ENCODE measurements around the gene SCML1.
"Not testable (repeated sequence)": the region's sequence is repeated elsewhere in the genome, so short reads cannot be mapped to it uniquely, and the experiment has no call there.

Gene SCML1

DNA sequence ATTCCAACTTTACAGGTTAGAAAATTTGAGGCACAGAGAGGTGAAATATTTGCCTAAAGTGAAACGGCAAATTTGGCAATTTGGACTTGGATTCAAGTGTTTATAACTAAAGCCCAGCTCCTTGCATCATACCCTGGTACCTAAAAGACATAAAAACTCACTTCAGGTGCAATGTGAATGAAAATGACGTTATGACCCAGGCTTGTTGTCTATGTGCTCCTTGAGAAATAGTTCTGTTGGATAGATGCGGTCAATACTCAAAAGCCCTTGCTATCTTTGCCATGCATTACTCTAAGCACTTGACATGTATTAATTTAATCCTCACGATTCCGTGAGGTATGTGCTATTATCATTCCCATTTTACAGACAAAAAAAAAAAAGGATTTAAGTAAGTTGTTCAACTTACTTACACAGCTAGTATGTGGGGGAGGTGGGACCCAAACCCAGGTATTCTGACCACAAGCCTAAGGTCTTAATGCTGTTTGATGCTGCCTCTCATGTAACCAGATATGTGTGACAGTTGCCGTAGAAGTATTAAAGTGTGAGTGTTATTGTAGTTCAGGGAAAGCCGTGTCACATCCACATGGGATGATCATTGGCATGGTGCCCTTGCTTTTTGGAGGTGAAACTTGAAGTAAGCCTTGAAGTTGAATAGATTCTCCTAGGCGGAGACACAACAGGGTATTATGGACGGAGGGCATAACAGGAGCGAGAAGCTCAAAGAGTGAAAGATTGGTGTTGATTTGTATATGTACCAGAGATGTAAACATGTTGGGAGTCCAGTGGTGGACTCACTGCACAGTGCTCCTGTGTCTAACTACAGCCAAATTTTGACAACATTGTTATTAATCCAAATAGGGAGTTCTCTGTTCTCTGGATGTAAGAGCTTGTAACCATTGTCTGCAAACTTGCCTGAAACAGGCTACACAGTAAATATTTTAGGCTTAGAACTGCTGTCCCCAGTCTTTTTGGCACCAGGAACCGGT, 3.1 kb downstream of the SCML1 start:
- DNase-seq = no peak

DNA sequence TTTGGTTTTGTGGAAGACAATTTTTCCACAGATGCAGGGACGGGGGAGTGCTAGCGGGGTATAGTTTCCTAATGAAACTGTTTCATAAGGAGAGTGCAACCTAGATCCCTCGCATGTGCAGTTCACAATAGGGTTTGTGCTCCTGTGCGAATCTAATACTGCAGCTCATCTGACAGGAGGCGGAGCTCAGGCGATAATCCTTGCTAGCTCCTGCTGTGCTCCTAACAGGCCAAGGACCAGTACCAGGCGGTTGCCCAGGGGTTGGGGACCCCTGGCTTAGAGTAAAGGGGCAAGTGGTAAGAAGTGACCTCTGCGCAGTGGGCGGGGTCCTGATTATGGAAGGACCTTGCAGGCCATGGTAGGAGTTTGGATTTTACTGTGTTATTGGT, 3.8 kb downstream of the SCML1 start:
- no peak for DNase-seq

DNA sequence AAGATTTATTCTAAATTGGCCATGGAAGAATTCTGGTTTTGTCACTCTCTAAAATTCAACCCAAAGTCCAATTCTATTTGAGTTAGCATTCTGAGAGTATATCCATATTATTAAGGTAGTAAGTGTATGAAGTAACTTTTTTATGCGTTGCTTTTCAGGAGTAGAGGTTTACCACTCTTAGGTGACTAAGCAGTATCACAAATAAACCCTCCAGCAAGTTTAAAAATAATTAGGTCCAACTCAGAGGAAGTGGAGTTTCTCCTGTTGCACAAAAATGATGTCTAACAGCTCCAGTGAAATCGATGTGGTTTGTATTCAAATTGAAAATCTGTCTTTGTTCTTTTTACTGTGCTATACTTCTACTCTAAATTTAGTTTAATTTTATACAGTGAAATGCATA, 6.6 kb downstream of the SCML1 start:
- no peak for DNase-seq

DNA sequence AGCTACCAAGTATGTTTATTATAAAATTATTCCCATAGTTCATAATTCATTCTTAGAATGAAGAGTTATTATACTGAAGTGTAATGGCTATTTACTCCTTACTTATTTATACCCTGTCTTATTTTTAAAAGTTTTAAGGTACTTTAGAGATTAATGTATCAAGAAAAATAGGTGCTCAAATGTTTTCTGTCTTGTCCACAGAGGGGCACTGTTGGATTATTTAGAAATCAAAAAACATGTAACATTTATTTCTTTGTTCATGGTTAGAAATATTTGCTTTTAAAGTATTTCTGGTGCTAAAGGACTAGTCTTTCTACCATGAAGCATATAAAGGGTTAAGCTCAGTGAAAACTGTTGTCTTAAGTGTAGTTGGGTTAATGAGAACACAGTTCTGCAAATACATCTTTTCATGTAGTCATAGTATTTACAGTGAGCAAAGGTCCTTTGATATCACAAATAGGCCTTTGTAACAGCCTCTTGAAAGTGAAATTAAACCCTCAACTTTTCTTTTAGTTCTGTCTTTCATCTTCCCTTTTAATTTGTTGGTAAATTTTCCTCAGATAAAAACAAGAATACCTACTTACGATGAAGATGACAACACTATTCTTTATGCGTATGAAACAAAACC, 7.7 kb downstream of the SCML1 start:
- peak; percentile 0 for DNase-seq

DNA sequence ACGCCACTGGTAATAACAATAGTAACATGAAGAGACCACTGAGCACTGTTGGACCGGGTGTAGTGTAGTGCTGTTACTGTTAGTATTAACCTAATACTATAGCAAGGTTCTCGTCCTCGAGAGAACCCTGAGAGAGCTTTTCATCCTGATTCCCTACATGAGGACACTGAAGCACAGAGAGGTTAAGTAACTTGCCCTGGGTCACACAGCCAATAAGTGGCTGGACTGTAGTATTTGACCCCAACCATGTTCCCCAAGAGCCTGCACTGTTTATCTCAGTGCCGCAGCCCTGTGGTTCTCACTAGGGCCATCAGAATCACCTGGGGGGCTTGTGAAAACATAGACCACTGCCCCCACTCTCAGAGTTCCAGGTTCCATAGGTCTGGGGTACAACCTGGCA, 10.4 kb downstream of the SCML1 start:
- DNase-seq = no peak

DNA sequence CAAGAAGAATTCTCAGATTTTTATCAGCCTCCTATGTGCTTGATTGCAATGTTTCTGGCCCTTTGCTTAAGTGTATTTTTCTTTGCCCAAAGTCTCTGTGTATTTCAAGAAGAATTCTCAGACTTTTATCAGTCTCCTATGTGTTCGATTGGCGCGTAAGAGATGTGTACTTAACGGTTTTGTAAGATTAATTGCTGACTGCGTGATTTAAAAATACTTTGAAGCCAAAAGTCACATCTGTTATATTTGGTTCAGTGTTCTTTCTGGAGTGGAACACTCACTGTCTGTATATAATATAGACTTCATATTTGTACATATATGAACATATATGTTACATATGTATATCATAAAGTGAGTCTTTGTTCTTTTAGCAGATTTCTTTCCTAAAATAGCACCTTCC, 11.4 kb downstream of the SCML1 start:
- DNase-seq = no peak

DNA sequence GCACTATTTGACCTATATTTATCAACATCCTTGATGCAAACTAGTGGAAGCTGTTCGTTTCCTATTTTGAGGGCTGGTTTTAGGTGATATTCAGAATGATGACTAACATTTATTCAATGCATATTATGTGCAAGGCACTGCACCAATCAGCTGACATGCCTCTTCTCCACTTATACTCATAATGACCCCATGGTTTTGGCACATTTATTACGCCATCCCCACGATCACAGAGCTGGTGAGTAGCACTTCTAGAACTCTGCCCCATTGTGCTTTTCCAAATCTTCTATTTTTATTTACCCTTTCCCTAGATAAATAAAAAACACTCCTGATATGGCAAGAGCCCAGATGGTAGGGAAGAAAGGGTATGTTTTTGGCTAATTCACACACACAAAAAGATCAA, 13.1 kb downstream of the SCML1 start:
- DNase-seq = no peak

DNA sequence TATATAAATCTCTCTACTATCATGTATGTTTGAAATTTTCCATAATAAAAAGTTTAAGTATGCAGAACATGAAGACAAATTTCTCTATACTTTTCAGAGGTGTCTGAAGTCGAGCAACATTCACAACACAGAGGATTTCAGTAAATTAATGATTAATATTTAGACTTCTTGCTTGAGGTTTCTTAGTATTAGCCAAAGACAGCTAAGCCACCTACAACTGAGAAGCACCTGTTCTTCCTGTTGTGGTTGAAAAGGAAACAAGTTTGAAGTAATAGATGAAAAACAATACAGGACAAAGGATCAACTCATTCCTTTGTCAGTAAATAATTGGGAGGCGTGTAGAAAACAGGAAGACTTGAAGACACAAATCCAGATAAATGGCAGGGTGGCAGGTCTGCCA, 21.1 kb downstream of the SCML1 start:
- DNase-seq = no peak

DNA sequence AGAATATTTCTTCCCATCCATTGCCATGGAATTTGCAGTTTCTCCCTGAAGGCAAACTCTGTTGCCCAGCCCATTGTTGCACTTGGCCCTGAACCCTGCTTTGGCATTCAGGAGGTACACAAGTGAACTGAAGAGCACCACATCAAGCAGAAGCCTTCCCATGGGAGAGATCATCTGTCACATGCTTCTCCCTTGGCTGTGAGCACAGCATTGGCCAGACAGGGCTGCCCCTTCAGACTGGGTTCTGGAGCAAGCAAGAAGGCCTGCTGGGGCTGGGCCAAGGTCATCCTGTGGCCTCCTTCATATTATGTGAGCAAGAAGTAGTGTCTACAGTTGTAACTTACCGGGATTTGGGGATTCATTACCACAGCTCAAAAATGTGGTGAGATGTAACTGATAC, 22.7 kb downstream of the SCML1 start:
- DNase-seq = no peak

DNA sequence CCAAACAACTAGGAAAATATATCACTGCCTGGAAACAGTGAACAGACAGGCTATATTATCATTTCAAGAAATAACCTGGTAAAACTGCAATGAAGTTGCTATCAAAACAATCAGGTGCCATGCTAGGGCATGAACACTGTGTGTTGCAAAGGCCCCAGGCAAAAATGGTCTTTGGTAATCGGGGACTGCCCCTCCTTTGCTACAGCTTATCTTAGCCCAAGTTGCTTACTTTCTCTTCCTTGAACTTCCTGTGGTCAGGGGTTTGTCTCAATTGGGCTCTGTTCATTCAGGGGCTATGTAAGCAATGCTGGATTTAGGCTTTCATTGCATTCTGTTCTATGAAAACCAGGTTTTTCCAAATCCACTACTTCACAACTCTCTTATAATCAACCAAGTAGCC, 30.4 kb downstream of the SCML1 start:
- DNase-seq = no peak

DNA sequence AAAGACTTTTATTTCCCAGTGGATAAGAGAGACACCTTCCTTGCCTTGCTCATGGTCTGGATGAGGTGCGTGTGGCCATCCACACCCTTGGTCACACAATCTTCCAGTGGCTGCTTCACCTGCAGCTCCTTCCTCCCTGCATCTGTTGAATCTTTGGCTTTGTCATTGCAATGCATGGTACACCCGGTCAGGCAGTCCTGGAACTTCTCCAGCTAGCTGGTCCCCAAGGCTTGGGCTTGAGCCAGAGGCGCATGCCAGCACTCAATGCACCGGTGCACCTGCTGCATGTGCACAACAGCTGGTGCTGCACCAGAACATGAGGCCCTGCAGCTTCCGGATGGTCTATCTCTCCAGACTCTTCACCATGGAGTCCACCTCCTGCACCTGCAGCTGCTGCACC, 31.7 kb downstream of the SCML1 start:
- DNase-seq = no peak

DNA sequence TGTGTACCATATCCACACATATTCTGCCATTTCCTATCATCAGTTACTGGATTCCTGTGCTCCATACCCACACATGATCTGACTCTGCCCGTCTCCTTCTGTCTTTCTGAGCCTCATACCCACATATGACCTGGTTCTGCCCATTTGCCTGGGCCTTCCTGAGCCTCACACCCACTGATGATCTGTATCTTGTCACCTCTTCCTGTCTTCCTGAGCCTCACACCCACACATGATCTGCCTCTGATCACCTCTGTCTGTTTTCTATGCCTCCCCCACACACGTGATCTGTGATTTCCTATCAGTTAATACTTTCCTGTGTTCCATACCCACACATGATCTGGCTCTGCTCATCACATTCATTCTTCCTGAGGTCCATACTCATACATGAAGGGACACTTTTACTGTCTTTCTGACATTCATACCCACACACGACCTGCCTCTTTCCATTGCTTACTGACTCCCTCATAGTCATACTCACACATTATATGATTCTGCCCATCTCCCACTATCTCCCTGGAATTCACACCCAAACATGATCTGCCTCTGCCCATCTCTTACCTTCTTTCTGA, 32.5 kb downstream of the SCML1 start:
- no peak for DNase-seq

DNA sequence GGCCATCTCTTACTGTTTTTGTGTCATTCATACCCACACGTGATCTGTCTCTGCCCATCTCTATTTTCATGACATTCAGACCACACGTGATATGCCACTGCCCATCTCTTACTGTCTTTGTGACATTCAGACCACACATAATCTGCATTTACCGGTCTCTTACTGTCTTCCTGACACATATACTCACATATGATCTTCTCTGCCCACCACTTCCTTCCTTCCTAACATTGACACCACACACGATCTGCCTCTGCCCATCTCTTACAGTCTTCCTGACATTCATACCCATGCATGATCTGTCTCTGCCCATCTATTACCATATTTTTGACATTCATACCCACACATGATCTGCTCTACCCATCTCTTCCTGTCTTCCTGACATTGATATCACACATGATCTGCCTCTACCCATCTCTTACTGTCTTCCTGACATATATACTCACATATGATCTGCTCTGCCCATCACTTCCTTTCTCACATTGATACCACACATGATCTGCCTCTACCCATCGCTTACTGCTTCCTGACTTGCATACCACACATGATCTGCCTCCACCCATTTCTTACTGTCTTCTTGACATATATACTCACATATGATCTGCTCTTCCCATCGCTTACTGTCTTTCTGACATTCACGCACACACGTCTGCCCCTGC, 36.1 kb downstream of the SCML1 start:
- DNase-seq = no peak

DNA sequence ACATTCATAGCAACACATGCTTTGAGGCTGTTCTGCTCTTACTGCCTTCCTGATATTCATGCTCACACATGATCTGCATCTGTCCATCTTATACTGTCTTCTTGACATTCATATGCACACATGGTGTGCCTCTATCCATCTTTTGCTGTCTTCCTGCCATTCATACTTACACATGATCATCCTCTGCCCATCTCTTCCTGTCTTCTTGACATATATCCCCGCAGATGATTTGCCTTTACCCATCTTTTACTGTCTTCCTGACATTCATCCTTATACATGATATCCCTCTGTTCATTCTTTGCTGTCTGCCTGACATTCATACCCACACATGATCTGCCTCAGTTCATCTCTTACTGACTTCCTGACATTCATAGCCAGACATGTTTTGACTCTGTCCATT, 36.8 kb downstream of the SCML1 start:
- no peak for DNase-seq

DNA sequence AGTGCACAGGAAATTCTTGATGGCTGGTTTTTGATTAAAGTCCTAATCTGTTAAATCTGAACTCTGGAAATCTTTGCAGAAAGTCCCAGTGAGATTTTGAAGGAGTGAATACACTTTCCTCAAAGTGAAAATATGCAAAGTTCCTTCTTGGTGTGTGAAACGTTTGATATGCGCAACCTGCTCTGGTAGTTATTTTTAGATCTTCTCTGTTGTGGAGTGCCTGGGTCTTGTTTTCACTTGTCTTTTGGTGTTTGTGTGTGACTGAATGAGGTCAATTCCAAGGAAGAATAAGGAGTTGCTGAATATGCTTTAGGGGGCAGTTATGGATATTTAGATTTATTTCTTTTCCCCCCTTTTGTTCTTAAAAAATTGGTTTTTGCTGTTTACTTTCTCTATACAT, 41.7 kb downstream of the SCML1 start:
- DNase-seq = no peak

DNA sequence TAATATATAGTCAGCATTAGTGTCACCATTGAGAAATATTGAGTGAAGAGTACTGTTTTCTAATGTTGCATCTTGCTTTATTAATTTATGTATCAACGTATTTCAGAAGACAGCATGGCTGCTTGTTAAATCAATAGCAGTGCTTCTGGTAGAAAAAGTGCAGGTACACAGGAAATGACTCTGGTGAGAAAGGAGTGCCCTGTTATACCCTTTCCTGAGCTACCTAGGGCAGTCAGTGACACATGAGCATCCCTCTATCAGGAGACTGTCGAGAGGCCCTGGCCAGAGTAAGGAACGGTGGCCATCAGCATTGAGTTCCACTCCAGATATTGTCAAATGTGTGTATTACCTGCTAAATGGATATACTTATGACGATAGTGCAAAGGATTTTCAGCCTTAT, 42.1 kb downstream of the SCML1 start:
- no peak for DNase-seq

DNA sequence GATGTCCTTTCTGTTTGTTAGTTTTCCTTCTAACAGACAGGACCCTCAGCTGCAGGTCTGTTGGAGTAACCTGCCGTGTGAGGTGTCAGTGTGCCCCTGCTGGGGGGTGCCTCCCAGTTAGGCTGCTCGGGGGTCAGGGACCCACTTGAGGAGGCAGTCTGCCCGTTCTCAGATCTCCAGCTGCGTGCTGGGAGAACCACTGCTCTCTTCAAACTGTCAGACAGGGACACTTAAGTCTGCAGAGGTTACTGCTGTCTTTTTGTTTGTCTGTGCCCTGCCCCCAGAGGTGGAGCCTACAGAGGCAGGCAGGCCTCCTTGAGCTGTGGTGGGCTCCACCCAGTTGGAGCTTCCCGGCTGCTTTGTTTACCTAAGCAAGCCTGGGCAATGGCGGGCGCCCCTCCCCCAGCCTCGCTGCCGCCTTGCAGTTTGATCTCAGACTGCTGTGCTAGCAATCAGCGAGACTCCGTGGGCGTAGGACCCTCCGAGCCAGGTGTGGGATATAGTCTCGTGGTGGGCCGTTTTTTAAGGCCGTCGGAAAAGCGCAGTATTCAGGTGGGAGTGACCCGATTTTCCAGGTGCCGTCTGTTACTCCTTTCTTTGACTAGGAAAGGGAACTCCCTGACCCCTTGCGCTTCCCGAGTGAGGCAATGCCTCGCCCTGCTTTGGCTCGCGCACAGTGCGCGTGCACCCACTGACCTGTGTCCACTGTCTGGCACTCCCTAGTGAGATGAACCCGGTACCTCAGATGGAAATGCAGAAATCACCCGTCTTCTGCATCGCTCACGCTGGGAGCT, 49.5 kb downstream of the SCML1 start:
- DNase-seq = not testable (repeated sequence)

DNA sequence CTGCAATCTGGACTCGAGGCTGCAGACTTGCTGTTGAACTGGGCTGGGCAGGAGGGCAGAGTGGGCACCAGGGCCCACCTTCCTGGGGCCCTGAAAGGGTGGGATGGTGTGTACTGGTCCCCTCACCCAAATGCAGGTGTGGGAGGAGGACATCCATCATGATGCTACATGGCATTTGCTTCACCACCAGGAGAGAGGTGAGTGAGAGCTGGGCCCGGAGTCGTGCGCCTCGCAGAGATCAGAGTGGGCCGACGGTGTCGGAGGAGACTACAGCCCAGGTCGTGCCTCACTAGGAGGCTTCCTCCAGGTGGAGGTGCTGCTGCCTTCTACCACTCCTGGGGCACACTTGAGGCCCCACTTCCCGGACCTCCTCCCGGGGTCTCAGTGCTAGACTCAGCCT, 50.3 kb downstream of the SCML1 start:
- no peak for DNase-seq

DNA sequence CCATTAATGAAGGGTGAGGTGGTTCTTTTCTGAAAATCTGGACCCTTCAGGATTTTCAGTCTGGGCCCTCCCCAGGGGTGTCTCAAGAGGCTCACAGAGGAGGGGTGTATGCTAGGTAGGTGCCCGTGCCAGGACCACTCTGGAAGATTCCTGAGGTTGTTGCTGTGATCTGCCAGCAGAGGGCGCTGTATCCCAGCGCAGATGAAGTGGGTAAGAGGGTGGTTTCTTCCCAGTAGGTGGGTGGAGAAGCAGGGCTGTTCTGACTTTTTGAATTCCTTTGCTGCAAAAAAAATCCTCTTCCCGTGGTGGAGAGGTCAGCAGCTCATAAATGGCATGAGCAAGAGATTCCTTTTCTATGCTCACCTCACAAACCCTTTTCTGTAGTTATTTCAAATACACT, 51.1 kb downstream of the SCML1 start:
- peak; percentile 0 for DNase-seq

DNA sequence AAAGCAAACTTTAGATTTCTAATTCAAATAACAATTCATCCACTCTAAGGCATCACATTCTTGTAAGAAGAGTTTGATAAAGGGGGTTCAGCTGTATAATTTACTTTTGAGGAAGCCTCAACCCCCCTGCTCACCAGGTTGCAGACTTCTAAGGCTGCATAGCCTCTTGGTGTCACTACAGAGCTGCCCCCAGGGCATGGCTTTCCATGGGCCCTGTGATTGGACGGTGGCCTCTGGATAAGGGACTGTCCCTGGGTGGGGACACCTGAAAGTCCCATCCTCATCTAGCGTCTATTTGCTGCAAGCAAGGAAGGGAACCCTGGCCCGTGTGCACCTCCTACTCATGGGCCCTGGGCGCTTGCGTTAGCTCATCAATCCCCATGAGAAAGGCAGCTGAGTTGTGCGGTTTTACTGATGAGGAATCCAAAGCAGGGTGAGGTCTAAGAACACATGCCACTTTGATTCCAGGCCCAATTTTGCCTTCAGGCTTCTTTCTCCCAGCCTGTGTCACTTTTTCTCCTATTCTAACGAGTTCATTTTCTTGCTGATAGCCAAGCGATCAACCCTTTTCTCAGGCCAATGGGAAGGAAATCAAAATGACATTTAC, 51.8 kb downstream of the SCML1 start:
- DNase-seq = no peak

DNA sequence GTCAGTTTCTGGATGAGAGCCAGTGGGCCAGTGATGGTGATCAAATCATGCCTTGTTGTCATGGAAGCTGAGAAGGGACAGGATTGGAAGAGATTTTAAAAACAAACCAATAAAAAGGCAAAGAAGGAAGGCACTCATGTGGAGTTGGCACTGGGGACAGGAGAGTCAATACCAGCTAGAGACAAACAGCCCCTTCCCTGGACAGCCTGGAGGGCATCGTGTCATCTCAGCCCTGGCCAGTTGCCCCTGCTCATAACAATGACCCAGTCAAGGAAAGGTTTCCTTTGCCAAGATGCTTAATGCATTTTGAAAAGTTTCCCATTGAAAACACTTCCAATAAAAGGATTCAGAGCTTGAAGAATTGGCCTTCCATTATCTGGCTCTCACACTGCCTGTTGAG, 55.5 kb downstream of the SCML1 start:
- no peak for DNase-seq

DNA sequence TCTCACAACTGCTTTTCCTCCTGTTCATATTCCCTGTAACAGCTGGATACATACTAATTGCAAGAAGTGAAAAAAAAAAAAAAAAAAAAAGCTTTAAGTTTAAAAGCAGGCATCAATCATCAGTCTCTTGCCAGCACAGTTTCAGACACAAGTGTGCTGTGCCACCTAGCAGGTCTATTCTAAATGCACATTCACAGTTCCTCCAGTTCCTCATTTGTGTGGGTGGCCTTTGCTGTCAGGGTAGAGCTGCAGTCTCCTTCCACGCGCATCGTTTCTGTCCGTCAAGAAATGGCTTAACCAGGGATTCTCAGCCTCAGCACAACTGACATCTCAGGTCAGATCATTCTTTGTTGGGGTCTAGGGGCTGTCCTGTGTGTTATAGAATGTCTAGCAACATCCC, 61.6 kb downstream of the SCML1 start:
- no peak for DNase-seq

Data from amniotic stem cell (primary cell).